ENCODE measurements around the gene RRAD.

GRCh38 chr16:66911801-66912200, 13.5 kb downstream of the RRAD start:
- TF ChIP-seq CTCF (conservative IDR thresholded peaks at IDR 0.05; ENCODE audit: low read depth, low read length) (no peak), SMC3 (IDR thresholded peaks at IDR 0.05; ENCODE audit: low read depth, low read length) (no peak), RCOR1 (IDR thresholded peaks at IDR 0.05; ENCODE audit: insufficient replicate concordance, low read length) (no peak), POLR2A (IDR thresholded peaks at IDR 0.05; ENCODE audit: low read depth, low read length) (no peak), MAZ (IDR thresholded peaks at IDR 0.05; ENCODE audit: borderline replicate concordance, low read depth, low read length) (no peak), MAFK (IDR thresholded peaks at IDR 0.05; ENCODE audit: low read depth, low read length) (no peak), CHD1 (IDR thresholded peaks at IDR 0.05; ENCODE audit: low read depth, low read length) (no peak), RFX5 (IDR thresholded peaks at IDR 0.05; ENCODE audit: low read depth, low read length) (no peak), ELK1 (IDR thresholded peaks at IDR 0.05; ENCODE audit: borderline replicate concordance, low read depth, low read length) (no peak)

Data from IMR-90 (cell line).